Thymus (tissue), 11 donors: ENCODE results near the gene KCNAB1. TPM values are rescaled to one million over a fixed set of nuclear protein-coding genes. Genes with fewer than 3 reads are reported as not detected.

ENCODE experiments used
- DNase-seq, 9 donors: peaks; one replicate each; pipeline ENCODE4 v3.0.0-alpha.2; 2013; ENCODE audit warnings: low spot score in 9 of 9, low read depth in 6 of 9, missing footprints in 1 of 9
- H3K27ac ChIP-seq, 2 donors: one replicate each; pipeline ENCODE4 v1.5.1; 2013; ENCODE audit warnings: control low read depth in 1 of 2, low read depth in 1 of 2, low read length in 1 of 2, mild to moderate bottlenecking in 1 of 2, moderate library complexity in 1 of 2
- H3K27me3 ChIP-seq, 2 donors: one replicate each; pipeline ENCODE4 v1.5.1; 2013; ENCODE audit warnings: low read length in 1 of 2; ENCODE audit not compliant: control insufficient read depth in 2 of 2, insufficient read depth in 1 of 2
- H3K36me3 ChIP-seq, 2 donors: one replicate each; pipeline ENCODE4 v1.5.1; 2013; ENCODE audit warnings: low read length in 1 of 2, mild to moderate bottlenecking in 1 of 2, moderate library complexity in 1 of 2; ENCODE audit not compliant: control insufficient read depth in 2 of 2, insufficient read depth in 2 of 2
- H3K4me1 ChIP-seq, 2 donors: one replicate each; pipeline ENCODE4 v1.5.1; 2013; ENCODE audit warnings: low read length in 2 of 2; ENCODE audit not compliant: control insufficient read depth in 2 of 2, insufficient read depth in 2 of 2
- H3K4me3 ChIP-seq, 2 donors: one replicate each; pipeline ENCODE4 v1.5.1; 2013; ENCODE audit warnings: low read length in 2 of 2, control low read depth in 1 of 2, mild to moderate bottlenecking in 1 of 2
- H3K9me3 ChIP-seq, 2 donors: one replicate each; pipeline ENCODE4 v1.5.1; 2013; ENCODE audit warnings: low read length in 1 of 2, mild to moderate bottlenecking in 1 of 2; ENCODE audit not compliant: control insufficient read depth in 2 of 2, insufficient read depth in 1 of 2
- WGBS: extraction: QIAGEN DNeasy Blood & Tissue Kit; methylation state at CpG from one replicate; pipeline ENCODE4 v1.1.7; 2013; 5-methylcytosine and 5-hydroxymethylcytosine counted together
- polyA plus RNA-seq: library from polyadenylated mRNA; stranded (reverse); fragments of 200-250 nt; gene quantifications from one replicate; pipeline ENCODE4 v1.2.3, GENCODE V29; 2013
- total RNA-seq: library from RNA; stranded (reverse); fragments of 120-200 nt; gene quantifications from one replicate; pipeline ENCODE4 v1.2.4, GENCODE V29; 2013
- donor health status: healthy.

KCNAB1 gene
- total and polyA plus RNA-seq, 2 donors: 1.0 to 4.0 TPM

- WGBS: 100% methylated on average over 1 of the region's 1 CpG
- Histone ChIP-seq H3K9me3 (no peaks in the 10 kb centered on the region), H3K4me1 (no peaks in the 10 kb centered on the region), H3K27me3 (no peaks in the 10 kb centered on the region), H3K27ac (no peak overlapping the region), H3K4me3 (no peak overlapping the region), H3K36me3 (no peaks in the 10 kb centered on the region)
- no peak for DNase-seq
Measured at GRCh38 chr3:156303001-156303707, 182.8 kb downstream of the KCNAB1 start.

GRCh38 chr3:156304406-156304805, 184.0 kb downstream of the KCNAB1 start:
- 97% methylated on average over 3 of the region's 3 CpGs for WGBS
- H3K9me3 ChIP-seq: no peaks in the 10 kb centered on the region
- H3K27me3 ChIP-seq: no peaks in the 10 kb centered on the region
- no peaks in the 10 kb centered on the region for H3K36me3 ChIP-seq
- H3K27ac ChIP-seq: no peak overlapping the region
- no peak overlapping the region for H3K4me3 ChIP-seq
- H3K4me1 ChIP-seq: no peaks in the 10 kb centered on the region
- no peak for DNase-seq

GRCh38 chr3:156305672-156306071, 185.3 kb downstream of the KCNAB1 start:
- H3K4me3 ChIP-seq: no peak overlapping the region
- no peaks in the 10 kb centered on the region for H3K36me3 ChIP-seq
- no peak for DNase-seq
- no peaks in the 10 kb centered on the region for H3K27me3 ChIP-seq
- H3K4me1 ChIP-seq: no peaks in the 10 kb centered on the region
- no peak overlapping the region for H3K27ac ChIP-seq
- WGBS: 95% methylated on average over 1 of the region's 1 CpG
- H3K9me3 ChIP-seq: no peaks in the 10 kb centered on the region

- no peaks in the 10 kb centered on the region for H3K4me1 ChIP-seq
- DNase-seq: no peak
- WGBS: 93% methylated on average over 4 of the region's 4 CpGs
- no peaks in the 10 kb centered on the region for H3K27me3 ChIP-seq
- no peak overlapping the region for H3K27ac ChIP-seq
- no peaks in the 10 kb centered on the region for H3K36me3 ChIP-seq
- H3K9me3 ChIP-seq: no peaks in the 10 kb centered on the region
- no peak overlapping the region for H3K4me3 ChIP-seq
Measured at GRCh38 chr3:156307704-156308103, 187.3 kb downstream of the KCNAB1 start.

GRCh38 chr3:156311431-156311830, 191.1 kb downstream of the KCNAB1 start:
- WGBS: 95% methylated on average over 4 of the region's 4 CpGs
- H3K27me3 ChIP-seq: no peaks in the 10 kb centered on the region

GRCh38 chr3:156311930-156312329, 191.6 kb downstream of the KCNAB1 start:
- Histone ChIP-seq H3K9me3 (no peaks in the 10 kb centered on the region), H3K27ac (no peak overlapping the region), H3K4me3 (no peak overlapping the region), H3K27me3 (no peaks in the 10 kb centered on the region), H3K36me3 (no peaks in the 10 kb centered on the region), H3K4me1 (no peaks in the 10 kb centered on the region)
- 97% methylated on average over 5 of the region's 5 CpGs for WGBS
- DNase-seq: no peak

More at GRCh38 chr3:156311431-156311830, 191.1 kb downstream of the KCNAB1 start:
- H3K4me1 ChIP-seq: no peaks in the 10 kb centered on the region
- H3K36me3 ChIP-seq: no peaks in the 10 kb centered on the region
- H3K9me3 ChIP-seq: no peaks in the 10 kb centered on the region
- DNase-seq: no peak
- no peak overlapping the region for H3K4me3 ChIP-seq
- no peak overlapping the region for H3K27ac ChIP-seq

- no peak overlapping the region for H3K4me3 ChIP-seq
- no peaks in the 10 kb centered on the region for H3K36me3 ChIP-seq
- no peaks in the 10 kb centered on the region for H3K9me3 ChIP-seq
- no peak for DNase-seq
- H3K27me3 ChIP-seq: no peaks in the 10 kb centered on the region
- no peak overlapping the region for H3K27ac ChIP-seq
- H3K4me1 ChIP-seq: no peaks in the 10 kb centered on the region
- 95% methylated on average over 1 of the region's 1 CpG for WGBS
Measured at GRCh38 chr3:156316076-156316475, 195.7 kb downstream of the KCNAB1 start.

GRCh38 chr3:156317462-156318074, 197.2 kb downstream of the KCNAB1 start:
- Histone ChIP-seq H3K27ac (no peak overlapping the region), H3K36me3 (no peaks in the 10 kb centered on the region), H3K4me3 (no peak overlapping the region), H3K4me1 (no peaks in the 10 kb centered on the region), H3K9me3 (no peaks in the 10 kb centered on the region), H3K27me3 (no peaks in the 10 kb centered on the region)
- DNase-seq: no peak
- WGBS: 74% methylated on average over 4 of the region's 4 CpGs

- Histone ChIP-seq H3K36me3 (no peaks in the 10 kb centered on the region), H3K27ac (no peak overlapping the region), H3K9me3 (no peaks in the 10 kb centered on the region), H3K4me1 (no peaks in the 10 kb centered on the region), H3K27me3 (no peaks in the 10 kb centered on the region), H3K4me3 (no peak overlapping the region)
- DNase-seq: no peak
- 91% methylated on average over 4 of the region's 4 CpGs for WGBS
Measured at GRCh38 chr3:156321945-156322344, 201.6 kb downstream of the KCNAB1 start.
